Measurements from ENCODE around the gene KIAA1328.

DNA sequence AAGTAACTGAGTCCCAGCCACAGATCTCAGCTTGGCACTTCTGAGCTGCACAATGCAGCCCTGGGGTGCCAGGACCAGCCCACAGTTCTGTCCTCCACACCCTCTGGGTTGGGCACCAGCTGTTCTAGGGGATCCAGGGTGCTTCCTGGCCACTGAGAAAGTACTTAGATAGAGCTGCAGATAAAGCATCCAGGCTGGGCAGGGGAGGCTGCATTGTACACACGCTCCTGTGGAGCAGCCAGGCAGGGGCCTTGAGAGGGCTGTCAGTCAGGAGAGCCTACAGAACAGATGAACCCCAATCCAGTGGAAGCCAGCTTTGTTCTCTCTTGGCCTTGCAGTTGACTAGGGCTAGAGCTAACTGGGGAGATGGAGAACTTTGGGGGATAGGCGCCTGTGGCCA lies 104.6 kb downstream of the KIAA1328 start:
- TF ChIP-seq, protein P1, sequence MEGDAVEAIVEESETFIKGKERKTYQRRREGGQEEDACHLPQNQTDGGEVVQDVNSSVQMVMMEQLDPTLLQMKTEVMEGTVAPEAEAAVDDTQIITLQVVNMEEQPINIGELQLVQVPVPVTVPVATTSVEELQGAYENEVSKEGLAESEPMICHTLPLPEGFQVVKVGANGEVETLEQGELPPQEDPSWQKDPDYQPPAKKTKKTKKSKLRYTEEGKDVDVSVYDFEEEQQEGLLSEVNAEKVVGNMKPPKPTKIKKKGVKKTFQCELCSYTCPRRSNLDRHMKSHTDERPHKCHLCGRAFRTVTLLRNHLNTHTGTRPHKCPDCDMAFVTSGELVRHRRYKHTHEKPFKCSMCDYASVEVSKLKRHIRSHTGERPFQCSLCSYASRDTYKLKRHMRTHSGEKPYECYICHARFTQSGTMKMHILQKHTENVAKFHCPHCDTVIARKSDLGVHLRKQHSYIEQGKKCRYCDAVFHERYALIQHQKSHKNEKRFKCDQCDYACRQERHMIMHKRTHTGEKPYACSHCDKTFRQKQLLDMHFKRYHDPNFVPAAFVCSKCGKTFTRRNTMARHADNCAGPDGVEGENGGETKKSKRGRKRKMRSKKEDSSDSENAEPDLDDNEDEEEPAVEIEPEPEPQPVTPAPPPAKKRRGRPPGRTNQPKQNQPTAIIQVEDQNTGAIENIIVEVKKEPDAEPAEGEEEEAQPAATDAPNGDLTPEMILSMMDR (IDR thresholded peaks at IDR 0.05): no peak
- TF ChIP-seq POLR2A (IDR thresholded peaks at IDR 0.05): no peak

All from esophagus squamous epithelium (tissue), 4 donors.